Transverse colon (tissue), 4 donors: ENCODE results near the gene TMEM138. TPM values are rescaled to one million over a fixed set of nuclear protein-coding genes. Genes with fewer than 3 reads are reported as not detected.
A peak's percentile ranks its signal among the peaks of the same experiment; 100 is the strongest.

Source experiments
- DNase-seq: peaks from one replicate; pipeline ENCODE4 v3.0.0-alpha.2; 2019
- H3K27ac ChIP-seq, 4 donors: fragments of 200-600 bp; sonication (generic); 2 replicates each; pipeline ENCODE4 v1.5.1; 2016 to 2018; ENCODE audit warnings: inconsistent platforms in 4 of 4
- H3K27me3 ChIP-seq: fragments of 200-600 bp; sonication (generic); 2 replicates; pipeline ENCODE4 v1.5.1; 2017; ENCODE audit warnings: inconsistent platforms
- H3K36me3 ChIP-seq, 4 donors: fragments of 200-600 bp; sonication (generic); 2 replicates each; pipeline ENCODE4 v1.5.1; 2017 to 2019; ENCODE audit warnings: inconsistent platforms in 4 of 4
- H3K4me1 ChIP-seq, 4 donors: fragments of 200-600 bp; sonication (generic); 2 replicates each; pipeline ENCODE4 v1.5.1; 2017 to 2020; ENCODE audit warnings: inconsistent platforms in 4 of 4
- H3K4me3 ChIP-seq, 4 donors: fragments of 200-600 bp; sonication (generic); 1 replicate in 1 of 4; 2 replicates in 3 of 4; pipeline versions ENCODE4 v1.5.1 to v1.6.1; 2017 to 2019; ENCODE audit warnings: inconsistent platforms in 4 of 4
- H3K9me3 ChIP-seq, 2 donors: fragments of 200-600 bp; sonication (generic); 2 replicates each; pipeline ENCODE4 v1.5.1; 2017 to 2019; ENCODE audit warnings: inconsistent platforms in 2 of 2
- CTCF ChIP-seq, 5 experiments: fragments of 200-600 bp in 3 of 5; fragments of 450-650 bp in 2 of 5; sonication (generic) in 3 of 5; IDR thresholded peaks; 1 replicate in 2 of 5; 2 replicates in 3 of 5; pipeline ENCODE4 v1.5.1; 2016 to 2017; ENCODE audit warnings: antibody characterized with exemption in 5 of 5, inconsistent platforms in 3 of 5, mild to moderate bottlenecking in 2 of 5, moderate library complexity in 1 of 5
- EP300 ChIP-seq: sonication (generic); formaldehyde crosslinking; IDR thresholded peaks from one replicate; pipeline ENCODE4 v1.6.1; 2017; ENCODE audit warnings: antibody characterized with exemption, low read depth
- POLR2A ChIP-seq: fragments of 450-650 bp; IDR thresholded peaks from one replicate; pipeline ENCODE4 v1.6.1; 2016; ENCODE audit warnings: antibody characterized with exemption, mild to moderate bottlenecking, moderate library complexity
- POLR2AphosphoS5 ChIP-seq, 3 donors: sonication (generic); formaldehyde crosslinking; IDR thresholded peaks; one replicate each; pipeline ENCODE4 v1.6.1; 2016; ENCODE audit warnings: antibody characterized with exemption in 3 of 3
- WGBS, 2 donors: methylation state at CpG; one replicate each; pipeline ENCODE4 v1.1.5; 2018; ENCODE audit warnings: low coverage in 1 of 2; 5-methylcytosine and 5-hydroxymethylcytosine counted together
- in situ Hi-C, 4 donors: fragments of 200-750 bp; cut with MboI; loops; one replicate each; pipeline versions ENCODE4 v1.15.0 to v1.15.1; 2017; ENCODE audit warnings: low sequenced_read_pairs in 3 of 4, low pct_ligation_motif_present in 1 of 4, low pct_unique_long_range_greater_than_20kb in 1 of 4
- intact Hi-C: fragments of 100-400 bp; cut with DNase I; formaldehyde crosslinking; loops from one replicate; pipeline ENCODE4 v1.15.1; 2023; ENCODE audit warnings: low total_unique reads
- total RNA-seq, 4 donors: library from RNA; depleted of rRNA; stranded (reverse); fragments of >200 nt; gene quantifications; one replicate each; pipeline ENCODE4 v1.1.0, GENCODE V29; 2016

Gene TMEM138
- total RNA-seq, 4 donors from 2014 or later: 27.9 to 51.6 (median 35.6) TPM

- no peaks in the 10 kb centered on the region for H3K9me3 ChIP-seq
- no peak overlapping the region for H3K4me3 ChIP-seq
- no peaks in the 10 kb centered on the region for H3K27me3 ChIP-seq
- no peak for TF ChIP-seq CTCF (IDR thresholded peaks at IDR 0.05)
- TF ChIP-seq EP300: no peak
- TF ChIP-seq POLR2AphosphoS5 (IDR thresholded peaks at IDR 0.05): no peak
- no peak for TF ChIP-seq POLR2A
- peaks cover 0 to 4% (median 0%) of the 10 kb centered on the region in 4 donors for H3K36me3 ChIP-seq
- in situ Hi-C loops: loop anchor here in 1 of 4 donors (25.0 kb wide), 1 partner anchor 128 kb away; no protein-coding TSS in a partner anchor
- DNase-seq: no peak
- intact Hi-C loops: no loop called here
- H3K27ac ChIP-seq: no peak overlapping the region
- 76 to 86% methylated on average over 1 of the region's 1 CpG for WGBS, 2 donors
- H3K4me1 ChIP-seq: peaks cover 4 to 23% (median 15%) of the 10 kb centered on the region in 4 donors
Measured at GRCh38 chr11:61390161-61390560, 28.0 kb downstream of the TMEM138 start.

GRCh38 chr11:61392981-61393595, 30.9 kb downstream of the TMEM138 start:
- Histone ChIP-seq H3K36me3 (peaks cover 0 to 27% (median 0%) of the 10 kb centered on the region in 4 donors), H3K27ac (peak overlapping the region; percentile 83 to 88 (median 86)), H3K4me1 (peaks cover 4 to 17% (median 14%) of the 10 kb centered on the region in 4 donors), H3K4me3 (peak overlapping the region; percentile 30 to 86 (median 69)), H3K27me3 (no peaks in the 10 kb centered on the region), H3K9me3 (no peaks in the 10 kb centered on the region)
- intact Hi-C loops (no loop called here), in situ Hi-C loops (loop anchor here in 1 of 4 donors (25.0 kb wide), 1 partner anchor 131 kb away; no protein-coding TSS in a partner anchor)
- no peak for DNase-seq
- WGBS, 2 donors: 0 to 1% methylated on average over 5 to 15 of the region's 15 CpGs
- TF ChIP-seq POLR2A: no peak

GRCh38 chr11:61401173-61401572, 39.0 kb downstream of the TMEM138 start:
- intact Hi-C loops: no loop called here
- Histone ChIP-seq H3K27me3 (no peaks in the 10 kb centered on the region), H3K36me3 (peaks cover 0 to 49% (median 18%) of the 10 kb centered on the region in 4 donors), H3K4me3 (no peak overlapping the region), H3K9me3 (no peaks in the 10 kb centered on the region), H3K4me1 (no peaks in the 10 kb centered on the region), H3K27ac (no peak overlapping the region)
- TF ChIP-seq POLR2A: no peak
- no peak for TF ChIP-seq CTCF (IDR thresholded peaks at IDR 0.05)
- no peak for TF ChIP-seq EP300
- no peak for TF ChIP-seq POLR2AphosphoS5 (IDR thresholded peaks at IDR 0.05)
- 88% methylated on average over 2 of the region's 2 CpGs; no CpG with 5 or more reads in 1 of the 2 donors for WGBS, 2 donors
- in situ Hi-C loops: no loop called here
- DNase-seq: no peak

GRCh38 chr11:61401573-61401972, 39.4 kb downstream of the TMEM138 start:
- intact Hi-C loops (no loop called here), in situ Hi-C loops (no loop called here)
- Histone ChIP-seq H3K4me1 (no peaks in the 10 kb centered on the region), H3K9me3 (no peaks in the 10 kb centered on the region), H3K36me3 (peaks cover 0 to 45% (median 20%) of the 10 kb centered on the region in 4 donors), H3K4me3 (no peak overlapping the region), H3K27me3 (no peaks in the 10 kb centered on the region), H3K27ac (no peak overlapping the region)
- no peak for TF ChIP-seq CTCF (IDR thresholded peaks at IDR 0.05)
- TF ChIP-seq EP300: no peak
- TF ChIP-seq POLR2A: no peak
- no peak for TF ChIP-seq POLR2AphosphoS5 (IDR thresholded peaks at IDR 0.05)
- 95 to 100% methylated on average over 1 to 2 of the region's 2 CpGs for WGBS, 2 donors
- no peak for DNase-seq
